Bronchial epithelial cell (primary cell): ENCODE data around the gene TMEM100. TPM values are rescaled to one million over a fixed set of nuclear protein-coding genes. Genes with fewer than 3 reads are reported as not detected.
A peak's percentile ranks its signal among the peaks of the same experiment; 100 is the strongest.

Experiments used
- DNase-seq: peaks from one replicate; pipeline ENCODE4 v3.0.0-alpha.2; 2010; ENCODE audit warnings: low read depth
- FAIRE-seq: peaks from 2 replicates; lab custom pipeline; 2011; peaks lifted over from hg19 to GRCh38; lab: Jason Lieb, UNC
- H3K27me3 ChIP-seq: 2 replicates; pipeline ENCODE4 v1.5.1; 2011; ENCODE audit warnings: low read length; ENCODE audit not compliant: control insufficient read depth, insufficient read depth
- H3K36me3 ChIP-seq: 2 replicates; pipeline ENCODE4 v1.5.1; 2011; ENCODE audit warnings: low read length; ENCODE audit not compliant: control insufficient read depth, insufficient read depth
- H3K4me3 ChIP-seq: 2 replicates; pipeline ENCODE4 v1.5.1; 2011; ENCODE audit warnings: mild to moderate bottlenecking, low read depth, low read length, control low read depth
- total RNA-seq: library from RNA; depleted of rRNA; stranded (reverse); fragments of >200 nt; gene quantifications from 2 replicates; pipeline ENCODE4 v1.2.1, GENCODE V29; 2014
- TF ChIP-seq, protein P1 (sequence below): IDR thresholded peaks from 2 replicates; pipeline ENCODE4 v1.5.1; 2011; ENCODE audit warnings: mild to moderate bottlenecking, moderate library complexity, low read length, control low read depth, inconsistent platforms; ENCODE audit not compliant: insufficient read depth, severe bottlenecking

TMEM100 gene
- total RNA-seq, 1 donor from 2014 or later = not detected

DNA sequence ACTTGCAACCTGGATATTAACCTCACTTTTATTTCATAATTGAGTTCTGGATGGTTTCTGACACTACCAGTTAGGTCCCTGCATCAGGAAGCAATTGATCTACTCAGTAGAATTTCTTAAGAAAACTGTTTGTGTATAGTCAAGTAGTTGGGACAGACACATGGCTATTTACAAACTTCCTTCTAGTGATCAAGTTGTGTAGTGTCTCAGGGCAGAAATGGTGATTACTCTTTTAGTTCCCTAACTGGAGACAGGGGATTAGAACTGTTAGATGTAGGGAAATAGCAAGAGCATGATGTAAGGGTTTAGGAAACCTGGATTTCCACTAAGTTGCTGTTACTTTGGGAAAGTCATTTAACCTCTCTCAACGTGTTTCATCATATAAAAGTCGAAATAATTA, 30.4 kb downstream of the TMEM100 start:
- no peaks in the 10 kb centered on the region for H3K36me3 ChIP-seq
- TF ChIP-seq, protein P1, sequence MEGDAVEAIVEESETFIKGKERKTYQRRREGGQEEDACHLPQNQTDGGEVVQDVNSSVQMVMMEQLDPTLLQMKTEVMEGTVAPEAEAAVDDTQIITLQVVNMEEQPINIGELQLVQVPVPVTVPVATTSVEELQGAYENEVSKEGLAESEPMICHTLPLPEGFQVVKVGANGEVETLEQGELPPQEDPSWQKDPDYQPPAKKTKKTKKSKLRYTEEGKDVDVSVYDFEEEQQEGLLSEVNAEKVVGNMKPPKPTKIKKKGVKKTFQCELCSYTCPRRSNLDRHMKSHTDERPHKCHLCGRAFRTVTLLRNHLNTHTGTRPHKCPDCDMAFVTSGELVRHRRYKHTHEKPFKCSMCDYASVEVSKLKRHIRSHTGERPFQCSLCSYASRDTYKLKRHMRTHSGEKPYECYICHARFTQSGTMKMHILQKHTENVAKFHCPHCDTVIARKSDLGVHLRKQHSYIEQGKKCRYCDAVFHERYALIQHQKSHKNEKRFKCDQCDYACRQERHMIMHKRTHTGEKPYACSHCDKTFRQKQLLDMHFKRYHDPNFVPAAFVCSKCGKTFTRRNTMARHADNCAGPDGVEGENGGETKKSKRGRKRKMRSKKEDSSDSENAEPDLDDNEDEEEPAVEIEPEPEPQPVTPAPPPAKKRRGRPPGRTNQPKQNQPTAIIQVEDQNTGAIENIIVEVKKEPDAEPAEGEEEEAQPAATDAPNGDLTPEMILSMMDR = no peak
- H3K27me3 ChIP-seq = no peaks in the 10 kb centered on the region
- FAIRE-seq (no peak), DNase-seq (no peak)
- H3K4me3 ChIP-seq = no peak overlapping the region

- H3K36me3 ChIP-seq = no peaks in the 10 kb centered on the region
- DNase-seq = no peak
- H3K27me3 ChIP-seq = no peaks in the 10 kb centered on the region
- no peak overlapping the region for H3K4me3 ChIP-seq
- TF ChIP-seq, protein P1 = no peak
- FAIRE-seq = no peak
Observed at GRCh38 chr17:55691666-55692065, 31.0 kb downstream of the TMEM100 start.

DNA sequence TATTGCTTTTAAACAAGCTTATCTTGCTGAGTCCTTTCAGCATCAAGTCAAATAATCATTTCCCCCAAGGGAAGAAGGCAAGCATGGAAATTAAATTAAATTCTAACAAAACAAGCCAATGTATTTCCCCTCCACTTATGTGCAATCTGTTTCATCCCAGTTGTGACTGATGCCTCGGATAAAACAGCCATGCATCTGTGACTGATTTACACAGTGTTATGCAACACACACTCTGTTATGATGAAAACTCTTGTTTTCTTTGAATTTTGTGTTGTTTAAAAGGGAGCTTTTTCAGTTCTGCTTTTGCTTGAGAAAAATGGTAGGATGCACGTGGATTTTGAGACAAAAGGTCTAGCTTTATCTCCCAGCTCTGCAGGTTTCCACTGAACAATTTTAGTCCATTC, 32.6 kb downstream of the TMEM100 start:
- TF ChIP-seq, protein P1 = no peak
- no peak for DNase-seq
- H3K4me3 ChIP-seq = no peak overlapping the region
- FAIRE-seq = no peak
- H3K36me3 ChIP-seq = no peaks in the 10 kb centered on the region
- no peaks in the 10 kb centered on the region for H3K27me3 ChIP-seq

DNA sequence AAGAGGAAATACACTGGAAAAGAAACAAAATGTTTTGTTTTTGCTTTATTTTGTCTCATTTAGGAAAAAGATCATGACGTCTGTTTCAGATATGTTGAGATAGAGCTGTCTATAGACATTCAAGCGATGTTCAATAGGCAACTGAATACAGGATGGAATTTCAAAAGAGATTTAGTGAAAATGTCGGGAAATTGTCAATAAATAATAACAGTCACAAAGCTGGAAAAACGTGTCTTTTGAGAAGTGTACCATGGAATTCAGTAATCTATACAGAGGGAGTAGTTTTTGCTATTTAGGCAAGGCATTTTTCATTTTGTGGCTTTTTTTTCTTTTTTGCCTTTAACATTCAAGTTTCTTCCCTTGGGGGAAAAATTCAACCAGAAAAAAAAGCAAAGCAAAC, 33.0 kb downstream of the TMEM100 start:
- Histone ChIP-seq H3K36me3 (no peaks in the 10 kb centered on the region), H3K4me3 (no peak overlapping the region), H3K27me3 (no peaks in the 10 kb centered on the region)
- no peak for DNase-seq
- FAIRE-seq = no peak
- TF ChIP-seq, protein P1 = no peak

GRCh38 chr17:55688057-55688456, 34.6 kb downstream of the TMEM100 start:
- Histone ChIP-seq H3K4me3 (no peak overlapping the region), H3K27me3 (no peaks in the 10 kb centered on the region), H3K36me3 (no peaks in the 10 kb centered on the region)
- TF ChIP-seq, protein P1 = no peak
- DNase-seq = peak; percentile 29
- no peak for FAIRE-seq

DNA sequence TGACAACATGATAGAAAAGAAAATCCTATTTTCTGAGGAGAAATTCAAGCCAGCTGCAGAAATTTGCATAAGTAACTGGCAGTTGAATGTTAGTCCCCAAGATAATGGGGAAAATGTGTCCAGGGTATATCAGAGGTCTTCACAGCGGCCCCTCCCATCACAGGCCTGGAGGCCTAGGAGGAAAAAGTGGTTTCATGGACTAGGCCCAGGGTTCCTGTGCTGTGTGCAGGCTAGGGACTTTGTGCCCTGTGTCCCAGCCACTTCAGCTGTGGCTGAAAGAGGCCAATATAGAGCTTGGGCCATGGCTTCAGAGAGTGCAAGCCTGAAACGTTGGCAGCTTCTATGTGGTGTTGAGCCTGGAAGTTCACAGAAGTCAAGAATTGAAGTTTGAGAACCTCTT, 35.6 kb downstream of the TMEM100 start:
- H3K36me3 ChIP-seq = no peaks in the 10 kb centered on the region
- H3K4me3 ChIP-seq = no peak overlapping the region
- H3K27me3 ChIP-seq = no peaks in the 10 kb centered on the region
- DNase-seq = no peak
- TF ChIP-seq, protein P1 = no peak
- FAIRE-seq = no peak
